Activated T-cell treated with anti-CD3 and anti-CD28 coated beads, Interleukin-2, amount 50 U/mL, for 24 hours (primary cell): ENCODE results near the gene TMEM72.

Experiments used
- DNase-seq: peaks from one replicate; pipeline ENCODE4 v3.0.0-alpha.2; 2020
- H3K27ac Mint-ChIP-seq: 2 replicates; pipeline ENCODE4 v1.8.0; 2020; ENCODE audit warnings: mild to moderate bottlenecking, mixed read lengths
- H3K27me3 Mint-ChIP-seq: 2 replicates; pipeline ENCODE4 v1.8.0; 2020; ENCODE audit warnings: mixed read lengths
- H3K36me3 Mint-ChIP-seq: 2 replicates; pipeline ENCODE4 v1.8.0; 2020; ENCODE audit warnings: low read depth, mixed read lengths
- H3K4me1 Mint-ChIP-seq: 2 replicates; pipeline ENCODE4 v1.8.0; 2020; ENCODE audit warnings: low read depth, mixed read lengths
- H3K4me3 Mint-ChIP-seq: 2 replicates; pipeline ENCODE4 v1.8.0; 2020; ENCODE audit warnings: mild to moderate bottlenecking, moderate library complexity, mixed read lengths
- H3K9me3 Mint-ChIP-seq: 2 replicates; pipeline ENCODE4 v1.8.0; 2020; ENCODE audit warnings: mixed read lengths

The TMEM72 gene

GRCh38 chr10:44966816-44967509, 55.8 kb downstream of the TMEM72 start:
- Mint-ChIP-seq H3K27ac (no peak overlapping the region), H3K4me1 (peaks cover 32% of the 10 kb centered on the region), H3K4me3 (no peak overlapping the region), H3K27me3 (no peaks in the 10 kb centered on the region), H3K36me3 (no peaks in the 10 kb centered on the region), H3K9me3 (no peaks in the 10 kb centered on the region)
- no peak for DNase-seq

- no peak overlapping the region for H3K4me3 Mint-ChIP-seq
- H3K27me3 Mint-ChIP-seq: no peaks in the 10 kb centered on the region
- no peaks in the 10 kb centered on the region for H3K36me3 Mint-ChIP-seq
- H3K27ac Mint-ChIP-seq: peak overlapping the region; percentile 10
- H3K9me3 Mint-ChIP-seq: no peaks in the 10 kb centered on the region
- peaks cover 32% of the 10 kb centered on the region for H3K4me1 Mint-ChIP-seq
- no peak for DNase-seq
Observed at GRCh38 chr10:44967616-44968015, 56.5 kb downstream of the TMEM72 start.

- peaks cover 32% of the 10 kb centered on the region for H3K4me1 Mint-ChIP-seq
- H3K9me3 Mint-ChIP-seq: no peaks in the 10 kb centered on the region
- no peaks in the 10 kb centered on the region for H3K36me3 Mint-ChIP-seq
- peak overlapping the region; percentile 10 for H3K27ac Mint-ChIP-seq
- no peaks in the 10 kb centered on the region for H3K27me3 Mint-ChIP-seq
- DNase-seq: no peak
- H3K4me3 Mint-ChIP-seq: no peak overlapping the region
Observed at GRCh38 chr10:44968091-44968490, 57.0 kb downstream of the TMEM72 start.

GRCh38 chr10:44968500-44969400, 57.6 kb downstream of the TMEM72 start:
- no peak overlapping the region for H3K27ac Mint-ChIP-seq
- DNase-seq: no peak
- peaks cover 36% of the 10 kb centered on the region for H3K4me1 Mint-ChIP-seq
- H3K36me3 Mint-ChIP-seq: no peaks in the 10 kb centered on the region
- H3K9me3 Mint-ChIP-seq: no peaks in the 10 kb centered on the region
- no peak overlapping the region for H3K4me3 Mint-ChIP-seq
- no peaks in the 10 kb centered on the region for H3K27me3 Mint-ChIP-seq

GRCh38 chr10:44969854-44970253, 58.7 kb downstream of the TMEM72 start:
- Mint-ChIP-seq H3K4me3 (no peak overlapping the region), H3K27ac (no peak overlapping the region), H3K9me3 (no peaks in the 10 kb centered on the region), H3K27me3 (no peaks in the 10 kb centered on the region), H3K36me3 (no peaks in the 10 kb centered on the region), H3K4me1 (peaks cover 46% of the 10 kb centered on the region)
- DNase-seq: no peak

- Mint-ChIP-seq H3K27ac (no peak overlapping the region), H3K9me3 (no peaks in the 10 kb centered on the region), H3K4me3 (no peak overlapping the region), H3K4me1 (peaks cover 44% of the 10 kb centered on the region), H3K27me3 (no peaks in the 10 kb centered on the region), H3K36me3 (no peaks in the 10 kb centered on the region)
- no peak for DNase-seq
Observed at GRCh38 chr10:44970812-44971395, 59.8 kb downstream of the TMEM72 start.

- Mint-ChIP-seq H3K27ac (no peak overlapping the region), H3K4me1 (peaks cover 40% of the 10 kb centered on the region), H3K36me3 (no peaks in the 10 kb centered on the region), H3K9me3 (no peaks in the 10 kb centered on the region), H3K27me3 (peaks cover 5% of the 10 kb centered on the region), H3K4me3 (no peak overlapping the region)
- no peak for DNase-seq
Observed at GRCh38 chr10:44971434-44971833, 60.3 kb downstream of the TMEM72 start.

- H3K4me1 Mint-ChIP-seq: peaks cover 38% of the 10 kb centered on the region
- no peak for DNase-seq
- no peak overlapping the region for H3K27ac Mint-ChIP-seq
- no peak overlapping the region for H3K4me3 Mint-ChIP-seq
- H3K9me3 Mint-ChIP-seq: no peaks in the 10 kb centered on the region
- peaks cover 5% of the 10 kb centered on the region for H3K27me3 Mint-ChIP-seq
- no peaks in the 10 kb centered on the region for H3K36me3 Mint-ChIP-seq
Observed at GRCh38 chr10:44971935-44972757, 61.0 kb downstream of the TMEM72 start.

- Mint-ChIP-seq H3K27ac (no peak overlapping the region), H3K4me3 (no peak overlapping the region), H3K4me1 (peaks cover 31% of the 10 kb centered on the region), H3K9me3 (no peaks in the 10 kb centered on the region), H3K36me3 (no peaks in the 10 kb centered on the region), H3K27me3 (peaks cover 5% of the 10 kb centered on the region)
- DNase-seq: no peak
Observed at GRCh38 chr10:44972874-44973306, 61.8 kb downstream of the TMEM72 start.

GRCh38 chr10:44973323-44974081, 62.4 kb downstream of the TMEM72 start:
- Mint-ChIP-seq H3K27me3 (peaks cover 5% of the 10 kb centered on the region), H3K36me3 (no peaks in the 10 kb centered on the region), H3K4me3 (no peak overlapping the region), H3K9me3 (no peaks in the 10 kb centered on the region), H3K4me1 (peaks cover 28% of the 10 kb centered on the region), H3K27ac (no peak overlapping the region)
- DNase-seq: no peak

- H3K4me1 Mint-ChIP-seq: peaks cover 23% of the 10 kb centered on the region
- peak overlapping the region; percentile 66 for H3K4me3 Mint-ChIP-seq
- DNase-seq: no peak
- no peaks in the 10 kb centered on the region for H3K36me3 Mint-ChIP-seq
- peak overlapping the region; percentile 71 for H3K27ac Mint-ChIP-seq
- H3K27me3 Mint-ChIP-seq: peaks cover 5% of the 10 kb centered on the region
- no peaks in the 10 kb centered on the region for H3K9me3 Mint-ChIP-seq
Observed at GRCh38 chr10:44974082-44974627, 63.0 kb downstream of the TMEM72 start.

- peak; percentile 85 for DNase-seq
- Mint-ChIP-seq H3K27ac (peak overlapping the region; percentile 71), H3K27me3 (peaks cover 5% of the 10 kb centered on the region), H3K36me3 (no peaks in the 10 kb centered on the region), H3K4me1 (peaks cover 21% of the 10 kb centered on the region), H3K9me3 (no peaks in the 10 kb centered on the region), H3K4me3 (peak overlapping the region; percentile 66)
Observed at GRCh38 chr10:44974628-44975430, 63.7 kb downstream of the TMEM72 start.
